Measurements from ENCODE around the gene EIF1AY.
"Not testable (repeated sequence)": the region's sequence is repeated elsewhere in the genome, so short reads cannot be mapped to it uniquely, and the experiment has no call there.

EIF1AY gene, protein sequence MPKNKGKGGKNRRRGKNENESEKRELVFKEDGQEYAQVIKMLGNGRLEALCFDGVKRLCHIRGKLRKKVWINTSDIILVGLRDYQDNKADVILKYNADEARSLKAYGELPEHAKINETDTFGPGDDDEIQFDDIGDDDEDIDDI

GRCh38 chrY:20575531-20576121 is at the start of gene EIF1AY:
Gene EIF1AY, plus strand, starts transcription at chrY:20575776. Its CDS starts 96 bp downstream, at chrY:20575872.
- no peak for DNase-seq (ENCODE audit: low spot score)

- no peak for DNase-seq (ENCODE audit: low spot score)
Observed at GRCh38 chrY:20528435-20528834, 47.1 kb upstream of the EIF1AY start.

DNA sequence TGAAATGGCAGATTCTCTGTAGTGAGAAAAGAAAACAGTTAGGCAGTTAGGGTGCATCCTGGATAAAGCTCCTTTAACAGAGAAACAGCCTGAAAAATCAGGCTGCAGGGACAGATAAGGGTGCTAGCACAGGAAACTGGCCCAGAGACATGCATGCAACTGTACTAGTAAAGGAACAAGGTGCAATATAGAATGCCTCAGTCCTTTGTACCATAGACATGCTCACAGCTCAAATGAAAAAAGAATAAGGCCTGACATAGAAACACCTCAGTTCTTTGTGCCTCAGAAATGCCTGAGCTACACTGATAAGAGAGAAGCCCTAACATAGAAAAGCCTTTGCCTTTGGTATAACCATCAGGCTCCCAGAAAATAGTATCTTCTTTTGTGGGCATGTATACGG is 37.4 kb upstream of the EIF1AY start:
- DNase-seq (ENCODE audit: low spot score) = no peak

GRCh38 chrY:20538933-20539332 is 36.6 kb upstream of the EIF1AY start:
- DNase-seq (ENCODE audit: low spot score) = no peak

- no peak for DNase-seq (ENCODE audit: low spot score)
Observed at GRCh38 chrY:20544451-20544960, 31.1 kb upstream of the EIF1AY start.

- DNase-seq (ENCODE audit: low spot score) = no peak
Observed at GRCh38 chrY:20546071-20546470, 29.5 kb upstream of the EIF1AY start.

GRCh38 chrY:20549289-20549688 is 26.3 kb upstream of the EIF1AY start:
- DNase-seq (ENCODE audit: low spot score) = no peak

DNA sequence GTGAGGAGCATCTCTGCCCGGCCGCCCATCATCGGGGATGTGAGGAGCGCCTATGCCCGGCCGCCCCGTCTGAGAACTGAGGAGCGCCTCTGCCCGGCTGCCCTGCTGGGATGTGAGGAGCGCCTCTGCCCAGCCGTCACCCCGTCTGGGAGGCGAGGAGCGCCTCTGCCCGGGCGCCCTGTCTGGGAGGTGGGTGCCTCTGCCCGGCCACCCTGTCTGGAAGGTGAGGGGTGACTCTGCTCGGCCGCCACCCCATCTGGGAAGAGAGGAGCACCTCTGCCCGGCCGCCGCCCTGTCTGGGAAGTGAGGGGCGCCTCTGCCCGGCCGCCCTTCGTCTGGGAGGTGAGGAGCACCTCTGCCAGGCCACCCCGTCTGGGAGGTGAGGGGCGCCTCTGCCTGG is 23.7 kb upstream of the EIF1AY start:
- DNase-seq (ENCODE audit: low spot score) = no peak

DNA sequence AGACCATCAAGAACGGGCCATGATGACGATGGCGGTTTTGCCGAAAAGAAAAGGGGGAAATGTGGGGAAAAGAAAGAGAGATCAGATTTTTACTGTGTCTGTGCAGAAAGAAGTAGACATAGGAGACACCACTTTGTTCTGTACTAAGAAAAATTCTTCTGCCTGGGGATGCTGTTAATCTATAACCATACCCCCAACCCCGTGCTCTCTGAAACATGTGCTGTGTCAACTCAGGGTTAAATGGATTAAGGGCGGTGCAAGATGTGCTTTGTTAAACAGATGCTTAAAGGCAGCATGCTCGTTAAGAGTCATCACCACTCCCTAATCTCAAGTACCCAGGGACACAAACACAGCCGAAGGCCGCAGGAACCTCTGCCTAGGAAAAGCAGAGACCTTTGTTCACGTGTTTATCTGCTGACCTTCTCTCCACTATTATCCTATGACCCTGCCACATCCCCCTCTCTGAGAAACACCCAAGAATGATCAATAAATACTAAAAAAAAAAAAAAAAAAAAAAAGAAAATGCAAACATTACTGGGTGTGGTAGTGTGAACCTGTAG is 22.7 kb upstream of the EIF1AY start:
- DNase-seq (ENCODE audit: low spot score) = not testable (repeated sequence)

DNA sequence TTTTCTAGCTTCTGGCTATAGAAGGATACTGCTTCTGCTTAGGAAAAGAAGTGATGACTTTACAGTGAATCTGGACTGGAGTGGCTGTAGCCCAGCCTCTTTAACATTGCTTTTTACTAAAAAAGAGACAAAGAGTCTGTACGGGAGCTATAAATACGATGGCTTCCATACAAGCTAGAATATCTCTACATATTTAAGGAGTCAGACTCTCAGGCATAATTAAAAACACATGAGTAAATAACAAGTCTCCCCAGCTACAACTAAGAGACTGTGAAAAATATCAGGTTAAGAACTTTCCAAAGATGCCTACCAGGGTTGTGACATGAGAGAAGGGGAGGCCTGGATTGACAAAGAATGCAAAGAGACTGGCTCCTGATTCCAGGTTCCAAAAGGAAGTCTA is 19.8 kb upstream of the EIF1AY start:
- DNase-seq (ENCODE audit: low spot score) = no peak

DNA sequence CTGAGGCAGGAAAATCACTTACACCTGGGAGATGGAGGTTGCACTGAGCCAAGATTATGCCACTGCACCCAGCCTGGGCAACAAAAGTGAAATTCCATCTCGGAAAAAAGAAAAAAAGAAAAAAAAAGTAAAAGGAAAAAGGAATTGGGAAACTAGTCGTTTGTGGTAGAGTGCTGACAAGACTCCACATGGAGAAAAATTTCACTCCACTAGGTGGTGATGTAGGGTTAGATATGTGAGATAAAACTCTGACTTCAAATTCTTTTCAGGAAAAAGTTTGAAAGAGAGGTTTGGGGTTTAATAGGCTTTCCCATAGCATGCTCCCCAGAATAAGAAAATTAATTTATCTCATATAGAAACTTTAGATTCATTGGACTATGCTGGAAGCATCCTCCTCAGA is 16.9 kb upstream of the EIF1AY start:
- no peak for DNase-seq (ENCODE audit: low spot score)

GRCh38 chrY:20559873-20560512 is 15.6 kb upstream of the EIF1AY start:
- DNase-seq (ENCODE audit: low spot score) = no peak

DNA sequence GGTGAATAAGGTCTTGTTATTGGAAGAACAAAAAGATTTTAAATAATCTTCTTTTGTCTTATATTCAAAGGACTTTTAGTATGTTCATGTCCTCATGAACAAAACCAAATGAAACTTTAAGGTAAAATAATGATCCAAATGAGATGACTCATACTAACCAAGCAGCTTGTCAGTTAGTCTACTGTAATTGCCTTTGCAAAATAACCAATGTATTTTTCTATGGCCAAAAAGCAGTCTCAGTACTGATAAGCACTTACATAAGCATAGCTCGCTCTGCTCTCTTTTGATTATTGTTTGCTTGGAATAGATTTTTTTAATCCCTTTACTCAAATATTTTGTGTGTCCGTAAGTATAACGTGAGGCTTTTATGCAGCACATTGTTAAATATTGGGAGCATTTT is 4.3 kb upstream of the EIF1AY start:
- no peak for DNase-seq (ENCODE audit: low spot score)

GRCh38 chrY:20576506-20576905 is 930 bp downstream of the EIF1AY start:
- no peak for DNase-seq (ENCODE audit: low spot score)

GRCh38 chrY:20578206-20578605 is 2.6 kb downstream of the EIF1AY start:
- DNase-seq (ENCODE audit: low spot score) = no peak

GRCh38 chrY:20581687-20582086 is 6.1 kb downstream of the EIF1AY start:
- DNase-seq (ENCODE audit: low spot score) = no peak

- no peak for DNase-seq (ENCODE audit: low spot score)
Observed at GRCh38 chrY:20586161-20586560, 10.6 kb downstream of the EIF1AY start.

Measured in AG08395 (cell line).